Subcutaneous adipose tissue (tissue), 4 donors: Measurements from ENCODE around the gene STAC3. TPM values are rescaled to one million over a fixed set of nuclear protein-coding genes. Genes with fewer than 3 reads are reported as not detected.

Source experiments
- CTCF ChIP-seq: fragments of 450-650 bp; IDR thresholded peaks from one replicate; pipeline ENCODE4 v1.5.1; 2016; ENCODE audit warnings: low read depth, mild to moderate bottlenecking, control low read depth, antibody characterized with exemption, moderate library complexity
- total RNA-seq, 4 donors: library from RNA; depleted of rRNA; stranded (reverse); fragments of >200 nt; gene quantifications; one replicate each; pipeline ENCODE4 v1.1.0, GENCODE V29; 2016

The STAC3 gene
- total RNA-seq, 4 donors from 2014 or later = 2.2 to 7.8 (median 3.7) TPM

GRCh38 chr12:57248934-57249742, 1.8 kb downstream of the STAC3 start:
- TF ChIP-seq CTCF = no peak

- no peak for TF ChIP-seq CTCF
These were observed 3.9 kb downstream of the STAC3 start for GRCh38 chr12:57247041-57247440.

GRCh38 chr12:57244312-57244696, 6.7 kb downstream of the STAC3 start:
- TF ChIP-seq CTCF = no peak

GRCh38 chr12:57243521-57244311, 7.3 kb downstream of the STAC3 start:
- no peak for TF ChIP-seq CTCF

- TF ChIP-seq CTCF = no peak
These were observed 8.1 kb downstream of the STAC3 start for GRCh38 chr12:57242691-57243454.

DNA sequence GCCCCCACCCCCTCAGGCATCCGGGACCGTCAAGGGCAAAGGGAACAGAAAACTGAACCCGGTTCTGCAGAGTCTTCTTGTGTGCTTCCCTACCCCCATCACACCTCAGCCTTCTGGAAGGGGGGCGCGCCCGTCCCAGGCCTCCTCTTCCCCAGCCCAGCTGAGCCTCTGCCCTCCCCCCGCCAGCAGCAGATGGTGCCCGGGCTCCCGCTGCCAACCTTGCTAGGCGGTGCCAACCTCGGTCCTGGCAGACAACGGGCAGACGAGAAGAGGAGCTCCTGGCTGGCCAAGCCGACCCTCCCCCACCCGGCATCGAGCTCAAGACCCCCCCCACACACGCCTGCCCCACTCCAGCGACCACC, 8.7 kb downstream of the STAC3 start:
- TF ChIP-seq CTCF = no peak
